GM06990 (cell line): ENCODE results near the gene FEM1B.

Source experiments
- DNase-seq: peaks from one replicate; pipeline ENCODE4 v3.0.0-alpha.2; 2011; ENCODE audit not compliant: insufficient read length; ENCODE audit errors: extremely low read depth
- H3K27me3 ChIP-seq: replicated peaks from 2 replicates; pipeline ENCODE4 v1.6.0; 2011; ENCODE audit warnings: low read length; ENCODE audit not compliant: control insufficient read depth, insufficient read depth
- H3K36me3 ChIP-seq: 2 replicates; pipeline ENCODE4 v1.5.1; 2011; ENCODE audit warnings: low read length; ENCODE audit not compliant: control insufficient read depth, insufficient read depth
- H3K4me3 ChIP-seq: replicated peaks from 2 replicates; pipeline ENCODE4 v1.5.1; 2011; ENCODE audit warnings: low read depth, mild to moderate bottlenecking, control low read depth, low read length
- TF ChIP-seq, protein P1 (sequence below): IDR thresholded peaks from 2 replicates; pipeline ENCODE4 v1.5.1; 2011; ENCODE audit warnings: low read length, control low read depth, mild to moderate bottlenecking, inconsistent platforms; ENCODE audit not compliant: insufficient read depth, poor library complexity, severe bottlenecking

Gene FEM1B

DNA sequence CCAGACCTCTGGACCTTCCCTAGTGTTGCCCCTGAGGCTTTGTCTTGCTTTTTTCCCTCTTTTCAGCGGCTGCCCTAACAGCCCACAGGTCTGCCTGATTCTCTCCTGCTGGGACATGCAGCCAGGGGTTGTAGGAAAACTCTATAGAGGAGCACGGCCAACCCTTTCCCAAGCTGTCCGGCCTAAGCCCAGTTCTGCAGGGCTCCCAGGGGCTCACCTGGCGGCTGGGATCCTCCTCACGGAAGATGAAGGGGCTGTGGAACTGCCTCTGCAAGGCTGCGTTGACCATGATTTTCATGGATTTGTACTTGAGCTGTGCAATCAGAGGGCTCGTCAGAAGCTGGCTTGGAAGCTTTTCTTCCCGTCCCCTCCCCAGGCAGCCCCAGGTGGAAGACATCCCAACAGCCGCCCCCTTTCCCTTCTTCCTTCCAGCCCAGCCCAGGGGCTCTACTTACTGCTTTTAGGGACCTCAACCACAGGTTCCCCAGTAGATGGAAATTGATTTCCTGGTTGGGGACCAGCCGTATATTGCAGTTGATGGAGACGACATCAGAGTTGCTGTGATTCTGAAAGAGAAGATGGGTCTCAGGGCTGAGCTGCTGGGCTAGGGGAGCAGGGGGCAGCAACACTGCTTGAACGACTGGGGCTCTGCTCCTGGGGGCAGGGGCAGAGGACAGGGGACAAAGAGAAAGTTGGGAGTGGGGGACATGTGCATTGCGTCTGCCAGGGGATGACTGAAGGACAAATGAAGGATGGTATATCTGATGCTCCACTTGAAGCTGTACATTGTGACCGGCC lies 29.8 kb downstream of the FEM1B start:
- TF ChIP-seq, protein P1, sequence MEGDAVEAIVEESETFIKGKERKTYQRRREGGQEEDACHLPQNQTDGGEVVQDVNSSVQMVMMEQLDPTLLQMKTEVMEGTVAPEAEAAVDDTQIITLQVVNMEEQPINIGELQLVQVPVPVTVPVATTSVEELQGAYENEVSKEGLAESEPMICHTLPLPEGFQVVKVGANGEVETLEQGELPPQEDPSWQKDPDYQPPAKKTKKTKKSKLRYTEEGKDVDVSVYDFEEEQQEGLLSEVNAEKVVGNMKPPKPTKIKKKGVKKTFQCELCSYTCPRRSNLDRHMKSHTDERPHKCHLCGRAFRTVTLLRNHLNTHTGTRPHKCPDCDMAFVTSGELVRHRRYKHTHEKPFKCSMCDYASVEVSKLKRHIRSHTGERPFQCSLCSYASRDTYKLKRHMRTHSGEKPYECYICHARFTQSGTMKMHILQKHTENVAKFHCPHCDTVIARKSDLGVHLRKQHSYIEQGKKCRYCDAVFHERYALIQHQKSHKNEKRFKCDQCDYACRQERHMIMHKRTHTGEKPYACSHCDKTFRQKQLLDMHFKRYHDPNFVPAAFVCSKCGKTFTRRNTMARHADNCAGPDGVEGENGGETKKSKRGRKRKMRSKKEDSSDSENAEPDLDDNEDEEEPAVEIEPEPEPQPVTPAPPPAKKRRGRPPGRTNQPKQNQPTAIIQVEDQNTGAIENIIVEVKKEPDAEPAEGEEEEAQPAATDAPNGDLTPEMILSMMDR = no peak
- DNase-seq = no peak
- H3K4me3 ChIP-seq = no peak overlapping the region
- H3K27me3 ChIP-seq = no peaks in the 10 kb centered on the region; the same call in 1 of the 2 replicates
- no peaks in the 10 kb centered on the region for H3K36me3 ChIP-seq

DNA sequence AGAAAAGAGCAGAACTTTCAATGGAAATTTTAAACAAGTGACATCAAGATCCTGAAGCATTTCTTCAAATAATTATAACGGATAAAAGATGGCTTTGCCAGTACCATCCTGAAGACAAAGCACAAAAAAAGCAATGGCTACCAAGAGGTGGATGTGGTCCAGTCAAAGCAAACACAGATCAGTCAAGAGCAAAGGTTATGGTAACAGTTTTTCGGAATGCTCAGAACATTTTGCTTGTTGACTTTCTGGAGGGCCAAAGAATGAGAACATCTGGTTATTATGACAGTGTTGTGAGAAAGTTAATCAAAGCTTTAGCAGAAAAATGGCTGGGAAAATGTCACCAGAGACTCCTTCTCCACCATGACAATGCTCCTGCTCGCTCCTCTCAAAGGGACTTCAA lies 31.5 kb downstream of the FEM1B start:
- Histone ChIP-seq H3K36me3 (no peaks in the 10 kb centered on the region), H3K4me3 (no peak overlapping the region), H3K27me3 (no peaks in the 10 kb centered on the region; the same call in 1 of the 2 replicates)
- no peak for DNase-seq
- TF ChIP-seq, protein P1 = no peak

DNA sequence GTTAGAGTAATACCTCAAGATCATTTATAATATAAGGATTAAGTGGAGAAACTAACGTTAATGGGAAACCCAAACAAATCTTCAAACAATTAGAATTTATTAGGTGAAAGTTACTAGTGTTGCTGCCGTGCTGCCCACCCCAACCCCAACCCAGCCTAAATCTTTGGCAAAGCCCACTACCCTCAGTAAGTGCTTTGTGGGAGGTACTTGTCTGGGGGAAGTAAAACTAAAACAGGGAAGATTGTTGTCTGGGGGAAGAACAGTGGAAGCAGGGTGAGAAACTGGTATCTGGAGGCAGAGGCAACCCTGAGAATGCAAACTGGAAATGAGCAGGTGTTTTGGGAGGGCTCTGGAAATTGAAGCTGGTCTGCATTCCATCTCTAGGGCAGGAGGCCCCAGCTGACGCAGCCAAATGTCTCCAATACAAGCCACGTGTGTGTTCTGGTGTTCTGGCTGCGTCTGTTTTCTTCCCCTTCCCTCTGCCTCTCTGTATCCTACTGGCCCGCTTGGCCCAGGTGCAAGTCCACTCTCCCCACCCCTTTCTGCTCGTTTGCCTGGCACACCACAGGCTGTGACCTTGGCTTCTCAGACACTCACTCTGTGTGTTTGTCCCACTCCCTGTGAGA lies 32.7 kb downstream of the FEM1B start:
- H3K4me3 ChIP-seq = no peak overlapping the region
- no peaks in the 10 kb centered on the region for H3K36me3 ChIP-seq
- TF ChIP-seq, protein P1 = no peak
- DNase-seq = no peak
- no peaks in the 10 kb centered on the region; the same call in 1 of the 2 replicates for H3K27me3 ChIP-seq

DNA sequence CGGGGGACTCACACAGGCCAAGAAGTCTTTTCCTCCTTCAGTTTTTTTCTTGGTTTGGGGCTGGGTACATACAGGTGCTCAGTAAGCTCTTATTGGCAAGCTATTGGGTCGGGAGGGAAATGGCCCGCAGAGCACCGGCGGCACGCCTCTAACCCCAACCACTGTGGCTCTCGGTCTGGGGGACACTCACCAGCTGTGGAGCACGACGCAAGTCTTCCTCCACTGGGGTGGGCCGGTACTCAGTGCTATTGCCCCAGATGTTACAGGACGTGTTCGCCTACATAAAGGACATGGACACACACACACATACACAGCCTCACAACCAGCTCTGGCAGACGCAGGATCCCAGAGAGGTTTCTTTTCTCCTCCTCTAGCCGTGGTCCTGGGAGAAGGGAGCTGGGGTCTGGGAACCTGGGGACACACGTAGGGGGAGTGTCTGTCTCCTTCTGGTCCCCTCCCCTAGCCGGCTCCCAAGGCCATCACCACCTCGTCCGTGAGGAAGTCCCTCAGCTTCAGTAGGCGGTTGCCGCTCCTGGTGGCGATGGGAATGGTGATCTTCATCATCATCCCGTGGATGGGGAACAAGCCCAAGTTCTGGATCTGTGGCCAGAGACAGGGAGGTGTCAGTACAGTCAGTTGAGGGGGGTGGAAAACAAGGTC lies 33.4 kb downstream of the FEM1B start:
- no peak for DNase-seq
- Histone ChIP-seq H3K27me3 (no peaks in the 10 kb centered on the region; the same call in 1 of the 2 replicates), H3K36me3 (no peaks in the 10 kb centered on the region), H3K4me3 (no peak overlapping the region)
- TF ChIP-seq, protein P1 = no peak

DNA sequence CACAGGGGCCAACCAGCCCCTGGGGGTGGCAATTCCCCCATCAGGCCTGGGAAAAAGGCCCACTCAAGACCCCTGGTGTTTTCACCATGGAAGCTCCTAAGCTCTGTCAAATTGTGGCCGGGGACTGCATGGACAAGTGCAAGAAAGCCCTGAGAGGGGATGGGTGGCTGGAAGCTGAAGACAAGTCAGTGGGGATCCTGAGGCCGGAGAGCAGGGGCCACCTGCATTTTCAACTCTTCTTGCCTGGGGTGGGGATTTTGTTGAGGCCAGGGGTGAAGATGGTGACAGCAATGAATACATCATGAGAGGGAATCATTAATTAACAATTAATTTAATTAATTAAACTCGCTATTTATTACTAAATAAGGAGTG lies 33.9 kb downstream of the FEM1B start:
- no peak overlapping the region for H3K4me3 ChIP-seq
- TF ChIP-seq, protein P1 = no peak
- H3K36me3 ChIP-seq = no peaks in the 10 kb centered on the region
- no peak for DNase-seq
- H3K27me3 ChIP-seq = no peaks in the 10 kb centered on the region; the same call in 1 of the 2 replicates
